B cell (primary cell): ENCODE results near the gene SEMA3A. TPM values are rescaled to one million over a fixed set of nuclear protein-coding genes. Genes with fewer than 3 reads are reported as not detected.

Experiments used
- ATAC-seq: fragments of 200-7000 bp; cut with Tn5 transposase; one replicate; pipeline ENCODE4 v1.10.0; 2021; ENCODE audit warnings: low read depth, mild to moderate bottlenecking, moderate number of reproducible peaks, moderate library complexity
- CTCF ChIA-PET: fragments of 350-600 bp; sonication (Branson Sonifier 250); formaldehyde crosslinking; loops from one replicate; lab custom pipeline; 2021; ENCODE audit warnings: antibody characterized with exemption, inconsistent platforms; lab: Charles Lee
- POLR2A ChIA-PET: fragments of 350-600 bp; sonication (Branson Sonifier 250); formaldehyde crosslinking; loops from one replicate; lab custom pipeline; 2021; ENCODE audit warnings: antibody characterized with exemption; lab: Charles Lee
- DNase-seq: peaks from one replicate; pipeline ENCODE4 v3.0.0; 2013
- H2AFZ ChIP-seq: 2 replicates; pipeline ENCODE4 v1.6.1; 2012; ENCODE audit warnings: mild to moderate bottlenecking, low read depth, low read length; ENCODE audit not compliant: insufficient read depth, poor library complexity, severe bottlenecking
- H3K27ac ChIP-seq, 2 donors: 1 replicate in 1 of 2; 2 replicates in 1 of 2; pipeline ENCODE4 v1.5.1; 2012 to 2013; ENCODE audit warnings: low read length in 2 of 2, mild to moderate bottlenecking in 2 of 2, moderate library complexity in 1 of 2
- H3K27me3 ChIP-seq, 4 experiments: fragments of 200-600 bp in 1 of 4; sonication (generic) in 1 of 4; replicated peaks in 1 of 4; 1 replicate in 2 of 4; 2 replicates in 2 of 4; pipeline versions ENCODE4 v1.6.1 to v1.7.0; 2013 to 2016; ENCODE audit warnings: low read length in 3 of 4, mild to moderate bottlenecking in 2 of 4, mixed read lengths in 1 of 4, moderate library complexity in 1 of 4; ENCODE audit not compliant: insufficient read depth in 4 of 4, control insufficient read depth in 3 of 4; ENCODE audit errors: control extremely low read depth in 1 of 4
- H3K36me3 ChIP-seq, 2 experiments: replicated peaks in 1 of 2; 1 replicate in 1 of 2; 2 replicates in 1 of 2; pipeline versions ENCODE4 v1.6.1 to v1.7.1; 2013; ENCODE audit warnings: low read length in 1 of 2; ENCODE audit not compliant: insufficient read depth in 2 of 2, control insufficient read depth in 1 of 2; ENCODE audit errors: control extremely low read depth in 1 of 2, extremely low read depth in 1 of 2
- H3K4me1 ChIP-seq, 2 donors: fragments of 200-600 bp in 1 of 2; sonication (generic) in 1 of 2; 1 replicate in 1 of 2; 2 replicates in 1 of 2; pipeline versions ENCODE4 v1.5.1 to v1.6.1; 2013 to 2017; ENCODE audit warnings: low read length in 2 of 2; ENCODE audit not compliant: control insufficient read depth in 2 of 2, insufficient read depth in 2 of 2
- H3K4me2 ChIP-seq: replicated peaks from 2 replicates; pipeline ENCODE3; 2012; ENCODE audit warnings: mild to moderate bottlenecking, low read depth, low read length; ENCODE audit not compliant: poor library complexity, severe bottlenecking
- H3K4me3 ChIP-seq, 5 experiments: fragments of 200-600 bp in 1 of 5; sonication (generic) in 1 of 5; 1 replicate in 3 of 5; 2 replicates in 2 of 5; pipeline versions ENCODE4 v1.5.1 to v1.7.0; 2011 to 2016; ENCODE audit warnings: low read length in 4 of 5, mild to moderate bottlenecking in 4 of 5, low read depth in 2 of 5, control low read depth in 1 of 5, moderate library complexity in 1 of 5; ENCODE audit not compliant: insufficient read depth in 1 of 5; ENCODE audit errors: control extremely low read depth in 1 of 5, extremely low read depth in 1 of 5
- H3K79me2 ChIP-seq: fragments of 200-600 bp; sonication (generic); one replicate; pipeline ENCODE4 v1.6.0; 2016; ENCODE audit warnings: low read length; ENCODE audit not compliant: control insufficient read depth, insufficient read depth
- H3K9ac ChIP-seq: fragments of 200-600 bp; sonication (generic); 2 replicates; pipeline ENCODE4 v1.6.1; 2017; ENCODE audit warnings: mild to moderate bottlenecking, low read length, moderate library complexity
- H3K9me3 ChIP-seq, 3 donors: one replicate each; pipeline versions ENCODE4 v1.6.1 to v1.7.1; 2013; ENCODE audit warnings: low read length in 2 of 3; ENCODE audit not compliant: control insufficient read depth in 2 of 3, insufficient read depth in 1 of 3; ENCODE audit errors: control extremely low read depth in 1 of 3
- H4K20me1 ChIP-seq: 2 replicates; pipeline ENCODE4 v1.6.0; 2012; ENCODE audit warnings: mild to moderate bottlenecking, low read length; ENCODE audit not compliant: insufficient read depth, control insufficient read depth, poor library complexity, severe bottlenecking
- H3K27ac Mint-ChIP-seq: one replicate; pipeline ENCODE4 v1.8.0; 2021; ENCODE audit warnings: mixed read lengths
- H3K27me3 Mint-ChIP-seq: one replicate; pipeline ENCODE4 v1.8.0; 2021; ENCODE audit warnings: mixed read lengths
- H3K4me1 Mint-ChIP-seq: one replicate; pipeline ENCODE4 v1.8.0; 2021; ENCODE audit warnings: mixed read lengths
- H3K4me3 Mint-ChIP-seq: one replicate; pipeline ENCODE4 v1.8.0; 2021; ENCODE audit warnings: mixed read lengths
- H3K9me3 Mint-ChIP-seq: one replicate; pipeline ENCODE4 v1.8.0; 2022; ENCODE audit warnings: mixed read lengths; ENCODE audit not compliant: insufficient read depth
- CTCF ChIP-seq: fragments of 200-600 bp; IDR thresholded peaks from one replicate; pipeline ENCODE4 v1.8.0; 2022; ENCODE audit warnings: antibody characterized with exemption, mild to moderate bottlenecking
- EZH2 ChIP-seq: IDR thresholded peaks from 2 replicates; pipeline ENCODE4 v1.6.1; 2012; ENCODE audit warnings: borderline replicate concordance, low read depth, mild to moderate bottlenecking, moderate library complexity, low read length; ENCODE audit not compliant: insufficient read depth, poor library complexity, severe bottlenecking
- WGBS: methylation state at CpG from one replicate; pipeline ENCODE4 v1.1.5; 2013; ENCODE audit warnings: missing lambda C conversion rate; ENCODE audit not compliant: insufficient coverage; 5-methylcytosine and 5-hydroxymethylcytosine counted together
- intact Hi-C: fragments of 100-400 bp; cut with micrococcal nuclease; formaldehyde crosslinking; loops from one replicate; pipeline ENCODE4 v1.10.0; 2022
- polyA plus RNA-seq: library from polyadenylated mRNA; depleted of rRNA; stranded (reverse); fragments of >200 nt; gene quantifications from 2 replicates; pipeline ENCODE4 v1.2.3, GENCODE V29; 2012
- total RNA-seq, 2 donors: library from RNA; stranded (reverse); fragments of 120-200 nt in 1 of 2; gene quantifications; 1 replicate in 1 of 2; 2 replicates in 1 of 2; pipeline versions ENCODE4 v1.2.3 to v1.2.4, GENCODE V29; 2013 to 2022

The SEMA3A gene
- total and polyA plus RNA-seq, 2 donors (not counting 1 experiment from before 2014, with no cell fraction given): not detected

DNA sequence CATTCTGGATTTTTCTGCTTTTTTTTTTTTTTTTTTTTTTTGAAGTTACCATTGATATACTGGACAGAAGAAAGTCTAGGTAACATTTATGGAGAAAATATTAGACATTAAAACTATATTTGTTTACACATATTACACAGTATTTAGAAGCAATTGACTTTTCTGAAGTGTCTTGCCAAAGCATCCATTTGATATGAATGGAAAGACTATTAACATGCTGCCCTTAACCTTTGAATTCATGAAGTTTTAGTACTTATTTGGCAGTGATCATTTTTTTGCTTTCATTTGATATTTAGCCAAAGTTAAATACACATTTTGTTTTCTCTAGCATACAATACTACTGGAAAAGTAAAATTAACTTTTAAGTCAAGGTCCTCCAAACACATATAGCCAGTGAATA is 210.0 kb downstream of the SEMA3A start:
- Histone ChIP-seq H3K9me3 (no peaks in the 10 kb centered on the region), H3K4me2 (no peak overlapping the region), H3K36me3 (no peaks in the 10 kb centered on the region), H3K27ac (no peak overlapping the region), H4K20me1 (no peaks in the 10 kb centered on the region), H3K9ac (no peak overlapping the region), H3K79me2 (no peaks in the 10 kb centered on the region), H3K4me3 (no peak overlapping the region), H3K4me1 (no peaks in the 10 kb centered on the region), H3K27me3 (no peaks in the 10 kb centered on the region), H2AFZ (no peak overlapping the region)
- no peaks in the 10 kb centered on the region for H3K27me3 Mint-ChIP-seq
- DNase-seq: no peak
- ATAC-seq: no peak
- H3K27ac Mint-ChIP-seq: no peak overlapping the region
- ChIA-PET CTCF (no interaction called here), POLR2A (no interaction called here)
- no peaks in the 10 kb centered on the region for H3K9me3 Mint-ChIP-seq
- TF ChIP-seq CTCF (no peak), EZH2 (no peak)
- H3K4me1 Mint-ChIP-seq: no peaks in the 10 kb centered on the region
- intact Hi-C loops: no loop called here
- H3K4me3 Mint-ChIP-seq: no peak overlapping the region

- no peaks in the 10 kb centered on the region for H3K27me3 Mint-ChIP-seq
- intact Hi-C loops: no loop called here
- POLR2A ChIA-PET: no interaction called here
Measured at GRCh38 chr7:83984076-83984475, 210.5 kb downstream of the SEMA3A start.

More at GRCh38 chr7:83984076-83984475, 210.5 kb downstream of the SEMA3A start:
- H2AFZ ChIP-seq: no peak overlapping the region
- H3K4me1 Mint-ChIP-seq: no peaks in the 10 kb centered on the region
- H3K27ac ChIP-seq: no peak overlapping the region
- DNase-seq: no peak
- H3K4me2 ChIP-seq: no peak overlapping the region
- H3K4me1 ChIP-seq: no peaks in the 10 kb centered on the region
- H3K27ac Mint-ChIP-seq: no peak overlapping the region
- TF ChIP-seq CTCF: no peak
- no peak for TF ChIP-seq EZH2
- H3K9me3 ChIP-seq: no peaks in the 10 kb centered on the region
- H3K9ac ChIP-seq: no peak overlapping the region
- H3K36me3 ChIP-seq: no peaks in the 10 kb centered on the region
- H3K9me3 Mint-ChIP-seq: no peaks in the 10 kb centered on the region
- no peak for ATAC-seq
- no CpG with 5 or more reads among the region's 4 CpGs for WGBS
- no peaks in the 10 kb centered on the region for H3K79me2 ChIP-seq
- no peaks in the 10 kb centered on the region for H3K27me3 ChIP-seq
- H4K20me1 ChIP-seq: no peaks in the 10 kb centered on the region
- CTCF ChIA-PET: no interaction called here
- H3K4me3 Mint-ChIP-seq: no peak overlapping the region
- H3K4me3 ChIP-seq: no peak overlapping the region
